Smooth muscle cell (in vitro differentiated cells): ENCODE results near the gene ASAP3. TPM values are rescaled to one million over a fixed set of nuclear protein-coding genes. Genes with fewer than 3 reads are reported as not detected.

Experiments used
- DNase-seq: peaks from one replicate; lab custom pipeline; 2025; ENCODE audit not compliant: unreplicated experiment; lab: John Stamatoyannopoulos, UW
- H2AFZ ChIP-seq: fragments of 200-600 bp; sonication (generic); 2 replicates; pipeline ENCODE4 v1.6.0; 2016; ENCODE audit warnings: antibody characterized with exemption, low read depth, mild to moderate bottlenecking
- H3F3A ChIP-seq: fragments of 200-600 bp; sonication (generic); 2 replicates; pipeline ENCODE4 v1.6.0; 2017; ENCODE audit warnings: antibody characterized with exemption, low read depth
- H3K27ac ChIP-seq: fragments of 200-600 bp; sonication (generic); 2 replicates; pipeline ENCODE4 v1.5.1; 2016; ENCODE audit warnings: low read depth, mild to moderate bottlenecking
- H3K27me3 ChIP-seq: fragments of 200-600 bp; sonication (generic); 2 replicates; pipeline ENCODE4 v1.6.1; 2016; ENCODE audit warnings: low read depth, mild to moderate bottlenecking
- H3K36me3 ChIP-seq: fragments of 200-600 bp; sonication (generic); 2 replicates; pipeline ENCODE4 v1.5.1; 2016; ENCODE audit warnings: low read depth
- H3K4me1 ChIP-seq: fragments of 200-600 bp; sonication (generic); 2 replicates; pipeline ENCODE4 v1.5.1; 2016; ENCODE audit warnings: low read depth
- H3K4me2 ChIP-seq: fragments of 200-600 bp; sonication (generic); 2 replicates; pipeline ENCODE4 v1.6.0; 2016; ENCODE audit warnings: mild to moderate bottlenecking
- H3K4me3 ChIP-seq: fragments of 200-600 bp; sonication (generic); 2 replicates; pipeline ENCODE4 v1.5.1; 2016; ENCODE audit warnings: mild to moderate bottlenecking
- H3K79me2 ChIP-seq: fragments of 200-600 bp; sonication (generic); 2 replicates; pipeline ENCODE4 v1.6.0; 2016; ENCODE audit warnings: low read depth, mild to moderate bottlenecking
- H3K9ac ChIP-seq: fragments of 200-600 bp; sonication (generic); 2 replicates; pipeline ENCODE4 v1.6.0; 2016; ENCODE audit warnings: low read depth
- H3K9me3 ChIP-seq: fragments of 200-600 bp; sonication (generic); replicated peaks from 2 replicates; pipeline ENCODE4 v1.5.1; 2016; ENCODE audit warnings: low read depth
- H4K20me1 ChIP-seq: fragments of 200-600 bp; sonication (generic); 2 replicates; pipeline ENCODE4 v1.6.0; 2016; ENCODE audit warnings: low read depth
- CTCF ChIP-seq: fragments of 200-600 bp; sonication (generic); IDR thresholded peaks from 2 replicates; pipeline ENCODE4 v1.5.1; 2017; ENCODE audit warnings: borderline replicate concordance, mild to moderate bottlenecking, antibody characterized with exemption; ENCODE audit not compliant: insufficient read depth, poor library complexity, severe bottlenecking
- WGBS: methylation state at CpG from one replicate; pipeline ENCODE4 v1.1.7; 2016; ENCODE audit warnings: low lambda C conversion rate; 5-methylcytosine and 5-hydroxymethylcytosine counted together
- polyA plus RNA-seq: library from polyadenylated mRNA; unstranded; fragments of >200 nt; fragmentation: Nextera tagmentation; extraction: Ambion mirVana; gene quantifications from 2 replicates; pipeline ENCODE4 v1.2.1, GENCODE V29; 2016
- total RNA-seq: library from RNA; depleted of rRNA; stranded (reverse); fragments of >200 nt; gene quantifications from 2 replicates; pipeline ENCODE4 v1.2.3, GENCODE V29; 2014

ASAP3 gene
- total RNA-seq (16.2 and 28.9 TPM in 2 replicates), polyA plus RNA-seq (14.8 and 16.3 TPM in 2 replicates)

DNA sequence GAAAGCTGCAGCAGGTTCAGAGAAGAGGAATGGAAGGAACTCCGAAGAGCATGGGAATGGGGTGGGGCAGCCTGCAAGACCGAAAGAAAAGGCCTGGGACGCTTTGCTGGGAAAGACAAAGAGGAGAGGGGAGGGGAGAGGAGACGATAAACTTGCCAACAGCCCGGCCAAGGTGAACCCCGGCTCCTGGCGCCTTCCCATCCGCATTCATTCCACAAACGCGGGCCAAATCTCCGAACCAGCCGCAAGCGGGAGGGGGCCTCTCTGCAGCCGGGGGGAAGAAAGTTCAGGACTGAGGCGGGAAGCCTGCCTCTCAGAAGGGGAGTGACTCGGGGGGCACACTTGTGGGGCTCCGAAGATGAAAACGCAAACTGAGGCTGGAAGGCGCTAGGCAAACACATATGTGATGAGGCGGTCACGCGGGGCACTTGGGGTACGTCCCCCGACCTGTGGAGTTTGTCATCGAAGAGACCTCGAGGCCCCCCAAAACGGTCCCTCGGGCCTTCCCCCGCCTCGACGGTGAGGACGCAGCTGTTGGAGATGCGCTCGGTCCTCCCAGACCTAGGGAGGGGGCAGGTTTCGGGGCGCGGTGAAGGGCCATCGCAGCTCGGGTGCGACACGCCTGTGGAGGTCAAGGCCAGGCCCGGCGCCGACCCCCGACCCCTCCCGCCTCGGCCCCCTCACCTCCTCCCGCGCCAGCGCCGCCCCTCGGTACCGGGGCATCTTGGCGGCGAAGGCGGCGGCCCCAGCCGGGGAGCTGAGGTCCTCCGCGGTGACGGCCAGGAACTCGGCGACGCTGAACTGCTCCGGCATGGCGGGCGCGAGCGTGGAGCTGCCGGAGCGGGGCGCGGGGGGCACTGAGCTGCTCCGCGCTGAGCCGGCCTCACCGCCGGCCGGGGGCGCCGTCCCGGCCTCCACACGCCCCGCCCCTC is at the start of gene ASAP3:
TSS of gene ASAP3 (minus strand) at position 859 of the 932 bp plus-strand sequence. CDS start at position 813, 46 bp downstream.
- H3K27me3 ChIP-seq = no peaks in the 10 kb centered on the region
- DNase-seq = no peak
- peak within 1 kb of the TSS; percentile 98 for H3K4me2 ChIP-seq
- no peak within 1 kb of the TSS for H3K27ac ChIP-seq
- peak; percentile 5 for TF ChIP-seq CTCF
- H2AFZ ChIP-seq = peak within 1 kb of the TSS; percentile 90
- H3K9me3 ChIP-seq = no peaks in the 10 kb centered on the region
- H3F3A ChIP-seq = peaks cover 6% of the 10 kb centered on the region
- peaks cover 3% of the 10 kb centered on the region for H3K4me1 ChIP-seq
- H3K9ac ChIP-seq = peak within 1 kb of the TSS; percentile 47
- H4K20me1 ChIP-seq = peaks cover 30% of the 10 kb centered on the region
- H3K36me3 ChIP-seq = no peaks in the 10 kb centered on the region
- WGBS = 1% methylated on average over 47 of the region's 84 CpGs
- H3K79me2 ChIP-seq = peaks cover 14% of the 10 kb centered on the region
- peak within 1 kb of the TSS; percentile 84 for H3K4me3 ChIP-seq

DNA sequence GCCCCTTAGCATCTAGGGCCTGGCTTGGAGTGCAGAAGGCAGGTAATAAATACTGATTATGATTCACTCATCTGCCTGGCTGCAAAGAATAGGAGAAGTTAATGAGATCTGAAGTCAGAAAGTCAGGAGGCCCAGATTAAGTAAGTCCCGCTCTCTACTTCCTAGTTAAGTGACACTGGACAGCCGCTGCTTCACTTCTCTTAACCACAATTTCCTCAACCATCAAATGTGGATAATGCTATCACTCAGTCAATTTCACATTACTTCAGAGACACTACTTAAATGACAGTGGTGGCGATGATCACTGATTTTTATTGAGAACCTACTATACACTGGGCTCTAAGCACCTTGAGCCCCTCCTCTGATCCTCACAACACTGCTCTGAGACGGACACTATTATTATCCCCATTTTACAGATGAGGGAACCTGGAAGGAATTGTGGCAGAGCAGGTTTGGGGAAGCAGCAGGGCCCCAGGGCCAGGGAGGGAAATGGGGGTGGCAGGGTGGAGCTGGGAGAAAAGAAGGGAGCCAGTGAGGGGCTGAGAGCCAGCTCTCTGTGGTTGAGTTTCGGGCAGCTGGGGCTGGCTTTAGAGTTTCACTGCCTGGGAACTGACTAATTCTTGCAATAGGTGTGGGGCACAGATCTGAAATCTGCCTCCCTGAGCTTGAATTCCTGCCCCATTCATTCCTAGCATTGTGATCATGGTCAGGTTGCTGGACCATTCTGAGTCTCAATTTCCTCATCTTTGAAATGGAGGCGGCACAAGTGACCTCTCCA is 49.5 kb upstream of the ASAP3 start:
- H3K79me2 ChIP-seq = no peaks in the 10 kb centered on the region
- WGBS = 73% methylated on average over 6 of the region's 6 CpGs
- H3K4me1 ChIP-seq = peaks cover 21% of the 10 kb centered on the region
- no peak for DNase-seq
- no peak overlapping the region for H3K9ac ChIP-seq
- H3K27ac ChIP-seq = no peak overlapping the region
- peaks cover 4% of the 10 kb centered on the region for H3K27me3 ChIP-seq
- H3K36me3 ChIP-seq = no peaks in the 10 kb centered on the region
- no peaks in the 10 kb centered on the region for H3F3A ChIP-seq
- H2AFZ ChIP-seq = no peak overlapping the region
- TF ChIP-seq CTCF = no peak
- H4K20me1 ChIP-seq = no peaks in the 10 kb centered on the region
- H3K9me3 ChIP-seq = no peaks in the 10 kb centered on the region
- no peak overlapping the region for H3K4me2 ChIP-seq
- no peak overlapping the region for H3K4me3 ChIP-seq

DNA sequence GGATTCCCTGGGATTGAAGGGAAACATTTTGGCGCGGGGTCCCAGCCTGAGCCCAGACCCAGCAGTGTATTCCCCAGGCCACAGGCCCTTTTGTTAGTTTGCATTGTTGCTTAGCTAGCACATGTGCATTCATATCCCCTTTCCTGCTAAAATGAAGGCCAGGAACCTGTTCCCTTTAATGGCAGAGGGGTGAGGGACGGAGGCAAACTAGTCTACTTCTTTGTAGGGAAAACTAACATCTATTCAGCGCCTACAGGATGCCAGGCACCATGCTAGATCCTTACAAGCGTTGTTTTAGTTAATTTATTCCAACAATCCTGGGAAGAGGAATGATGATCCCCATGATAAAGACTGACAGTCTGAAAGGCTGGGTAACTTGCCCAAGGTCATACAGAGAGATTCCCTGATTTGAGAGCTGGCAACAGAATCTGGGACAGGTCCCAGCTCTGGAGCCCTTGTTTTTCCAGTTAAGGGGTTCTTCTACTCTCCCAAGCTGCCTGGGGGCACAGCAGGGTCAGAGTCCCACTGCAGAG is 47.6 kb upstream of the ASAP3 start:
- Histone ChIP-seq H3K36me3 (no peaks in the 10 kb centered on the region), H3K9ac (no peak overlapping the region)
- WGBS = 32% methylated on average over 5 of the region's 5 CpGs

More for the DNA sequence above, 47.6 kb upstream of the ASAP3 start:
- Histone ChIP-seq H3K4me1 (peaks cover 21% of the 10 kb centered on the region), H3K4me3 (peak overlapping the region; percentile 65), H2AFZ (peak overlapping the region; percentile 78), H4K20me1 (no peaks in the 10 kb centered on the region), H3K4me2 (peak overlapping the region; percentile 99), H3K79me2 (no peaks in the 10 kb centered on the region), H3K9me3 (no peaks in the 10 kb centered on the region), H3K27me3 (peaks cover 4% of the 10 kb centered on the region), H3F3A (no peaks in the 10 kb centered on the region), H3K27ac (no peak overlapping the region)
- DNase-seq = no peak
- no peak for TF ChIP-seq CTCF
